HK-2 (cell line): ENCODE measurements around the gene EPB42.
"Not testable (repeated sequence)": the region's sequence is repeated elsewhere in the genome, so short reads cannot be mapped to it uniquely, and the experiment has no call there.

Experiments
- DNase-seq: peaks from one replicate; pipeline ENCODE4 v3.0.0-alpha.2; 2018; ENCODE audit not compliant: unreplicated experiment

The EPB42 gene

DNA sequence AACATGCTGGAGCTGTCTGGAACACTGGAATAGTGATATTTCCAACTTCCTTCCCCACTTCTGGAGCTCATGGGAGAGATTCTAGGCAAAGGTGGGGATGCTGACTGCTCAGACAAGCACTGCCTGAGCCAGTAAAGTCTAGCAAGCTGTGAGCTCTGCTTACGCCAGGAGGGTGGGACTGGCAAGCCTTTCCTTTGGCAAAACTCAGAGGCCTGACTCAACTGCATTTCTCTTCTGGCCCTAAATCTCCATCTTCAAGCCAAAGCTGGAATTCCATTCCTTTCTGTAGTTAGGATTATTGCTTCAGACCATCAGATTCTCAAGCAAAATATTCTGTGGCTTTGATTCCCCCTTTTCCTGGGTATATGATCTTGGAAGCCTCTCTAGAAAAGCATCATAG is 20.3 kb upstream of the EPB42 start:
- no peak for DNase-seq

DNA sequence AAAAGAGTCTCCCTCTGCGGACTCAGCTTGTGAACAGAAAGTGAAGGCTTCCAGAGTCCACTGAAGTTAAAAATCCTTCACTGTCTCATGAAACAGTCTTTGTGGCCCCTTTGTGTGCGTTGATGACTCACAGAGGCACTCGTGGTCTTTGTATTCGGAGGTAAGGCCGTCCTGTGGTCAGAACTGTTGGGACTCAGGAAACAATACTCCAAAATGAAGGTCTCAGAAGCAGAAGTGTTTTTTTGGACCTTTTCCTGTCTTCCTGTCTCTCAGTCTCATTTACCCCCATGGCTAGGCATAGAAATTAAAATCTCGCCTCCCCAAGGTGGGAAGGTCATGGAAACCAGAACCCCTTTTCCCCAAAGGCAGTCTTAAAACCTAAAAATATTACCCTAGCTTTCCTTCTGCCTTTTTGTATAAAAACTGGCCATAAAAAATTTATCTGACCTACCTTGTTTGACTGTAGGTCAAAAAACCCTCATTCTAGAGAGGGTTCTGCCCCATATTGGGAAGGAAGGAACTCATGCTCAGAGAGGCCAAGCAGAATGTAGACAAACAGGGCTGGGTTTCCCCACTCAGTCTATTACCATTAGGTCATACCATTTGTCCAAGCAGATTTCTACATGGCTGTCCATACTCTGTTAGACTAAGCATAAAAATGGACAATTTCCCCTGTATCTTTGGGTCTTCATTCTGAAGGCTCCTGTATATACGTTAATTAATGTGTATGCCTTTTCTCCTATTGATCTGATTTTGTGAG is 19.1 kb upstream of the EPB42 start:
- peak; percentile 15 for DNase-seq

DNA sequence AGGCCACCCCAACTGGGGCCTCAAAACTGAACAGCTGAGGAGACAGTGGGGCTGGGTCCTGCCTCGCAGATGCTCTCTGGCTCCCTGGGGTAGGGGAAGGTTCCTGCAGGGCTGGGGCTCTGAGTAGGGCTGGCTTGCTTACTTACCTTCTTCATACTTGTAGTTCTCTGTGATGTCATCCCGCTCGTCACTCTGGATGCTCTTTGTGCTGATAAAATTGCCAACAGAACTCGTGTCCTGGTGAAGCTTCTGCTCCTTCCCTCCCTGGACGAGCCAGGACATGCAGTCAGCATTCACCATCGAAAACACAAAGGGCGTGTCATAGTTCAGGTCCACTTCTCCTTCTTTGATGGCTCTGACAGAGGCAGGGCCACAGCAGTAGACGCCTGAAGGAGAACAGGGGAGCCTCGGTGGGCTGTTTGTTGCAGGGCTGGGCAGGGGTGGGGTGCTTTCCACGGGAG is 17.9 kb upstream of the EPB42 start:
- DNase-seq: no peak

DNA sequence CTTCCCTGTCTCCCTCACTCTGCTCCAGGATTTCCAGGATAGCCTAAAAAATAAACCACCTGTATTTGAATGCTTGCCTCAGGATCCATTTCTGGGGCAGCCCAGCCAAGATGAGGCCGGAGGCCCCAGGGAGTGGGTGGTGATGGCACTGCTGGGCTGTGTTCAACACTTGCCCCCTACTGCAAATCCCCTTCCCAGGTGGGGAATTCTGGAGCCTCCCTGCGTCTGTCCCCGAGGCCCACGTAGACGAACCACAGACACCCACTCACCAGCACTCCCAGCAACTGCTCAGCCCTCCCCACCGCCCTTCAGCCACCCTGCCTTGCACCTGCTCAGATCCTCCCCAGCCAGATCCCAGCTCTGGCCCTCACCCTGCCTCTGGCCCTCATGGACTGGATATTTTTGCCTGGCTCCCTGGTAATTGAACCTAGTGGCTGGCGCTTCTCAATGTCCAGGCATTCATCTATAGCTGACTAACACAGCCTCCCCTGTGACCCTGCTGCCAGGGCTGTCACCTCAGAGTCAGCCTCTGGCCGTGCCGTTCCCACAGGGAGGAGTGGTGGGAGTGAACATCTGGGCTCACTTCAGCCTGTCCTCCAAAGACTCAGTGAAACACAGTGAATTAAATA is 17.1 kb upstream of the EPB42 start:
- no peak for DNase-seq

DNA sequence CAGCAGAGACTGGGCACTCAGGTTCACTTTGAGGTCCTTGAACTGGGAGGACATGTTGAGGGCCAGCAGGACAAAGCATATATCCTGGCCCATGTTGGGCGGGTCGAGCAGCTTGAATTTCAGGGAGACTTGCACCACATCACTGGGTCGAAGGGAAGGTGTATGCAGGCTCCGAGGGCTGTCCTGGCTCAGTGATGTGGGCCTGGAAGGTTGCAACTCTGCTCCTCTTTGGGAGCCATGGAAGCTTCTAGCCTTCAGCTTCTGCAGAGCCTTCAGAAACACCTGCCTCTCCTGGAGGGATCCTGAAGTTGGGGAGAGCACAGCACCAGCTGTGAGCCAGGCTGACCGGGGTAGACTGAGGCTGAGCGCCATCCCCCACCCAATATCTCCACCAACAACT is 14.7 kb upstream of the EPB42 start:
- no peak for DNase-seq

DNA sequence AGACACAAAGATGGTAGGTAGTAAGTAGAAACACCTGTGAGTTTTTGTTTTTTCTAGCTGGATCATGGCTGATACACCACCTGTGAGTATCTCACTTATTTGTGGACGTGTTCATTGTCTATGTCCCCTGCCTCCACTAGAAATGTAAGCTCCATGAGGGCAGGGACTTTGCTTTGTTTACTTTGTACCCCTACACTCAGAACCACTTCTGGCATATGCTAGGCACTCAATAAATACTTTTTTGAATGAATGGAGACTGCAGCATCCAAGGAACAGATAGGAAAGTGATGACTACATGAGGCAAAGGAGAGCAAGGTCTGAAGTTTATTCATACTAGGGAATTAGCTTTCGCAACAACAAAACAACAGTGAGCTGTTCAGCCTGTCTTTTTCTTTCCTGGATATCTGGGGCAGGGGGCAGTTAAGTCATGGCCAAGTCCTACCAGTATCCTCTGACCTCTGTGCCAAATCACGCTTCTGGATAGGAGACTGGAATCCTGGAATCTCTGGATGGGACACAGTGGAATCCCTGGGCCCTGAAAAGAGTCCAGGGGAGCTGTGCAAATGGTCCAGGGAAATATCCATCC is 11.6 kb upstream of the EPB42 start:
- DNase-seq: no peak

DNA sequence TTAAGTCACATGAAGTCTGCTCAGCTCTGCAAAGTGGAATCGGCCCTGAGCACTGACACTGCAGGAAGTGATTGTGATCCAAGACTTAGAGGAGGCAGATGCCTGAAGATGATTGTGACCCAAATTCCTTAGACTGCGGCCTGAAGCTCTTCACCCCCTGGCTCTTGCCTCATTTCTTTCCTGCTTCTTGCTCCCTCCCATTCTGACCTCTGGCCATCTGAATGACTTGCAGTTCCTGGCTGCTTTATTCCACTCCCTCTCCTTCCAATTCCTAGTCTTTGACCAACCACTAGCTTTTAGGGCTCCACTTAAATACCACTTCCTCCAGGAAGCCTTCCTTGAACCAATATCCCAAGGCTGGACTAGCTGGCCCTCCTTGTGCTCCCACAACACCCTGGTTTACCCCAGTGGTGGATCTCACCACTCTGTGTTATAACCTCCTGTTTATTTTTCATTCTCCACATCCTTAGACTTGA is 9.9 kb upstream of the EPB42 start:
- DNase-seq: no peak

DNA sequence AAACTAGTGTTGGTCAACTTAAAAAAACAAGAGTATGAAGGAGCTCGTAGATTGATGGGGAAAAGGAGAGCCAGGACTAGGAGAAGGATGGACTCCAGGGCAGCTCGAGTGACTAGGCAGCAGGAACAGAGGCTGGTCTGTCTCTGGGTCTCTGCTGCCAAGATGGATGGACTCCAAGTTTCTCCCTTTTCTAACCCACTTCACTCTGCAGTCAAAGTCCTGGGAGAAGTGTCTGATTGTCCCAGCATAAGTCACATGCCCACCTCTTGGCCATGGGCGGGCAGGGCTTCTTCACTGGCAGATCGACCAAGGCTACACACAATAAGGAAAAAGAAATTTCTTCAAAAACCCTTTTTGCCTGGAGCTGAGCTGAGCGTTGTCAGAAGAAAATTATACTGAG is 9.2 kb upstream of the EPB42 start:
- DNase-seq: no peak

DNA sequence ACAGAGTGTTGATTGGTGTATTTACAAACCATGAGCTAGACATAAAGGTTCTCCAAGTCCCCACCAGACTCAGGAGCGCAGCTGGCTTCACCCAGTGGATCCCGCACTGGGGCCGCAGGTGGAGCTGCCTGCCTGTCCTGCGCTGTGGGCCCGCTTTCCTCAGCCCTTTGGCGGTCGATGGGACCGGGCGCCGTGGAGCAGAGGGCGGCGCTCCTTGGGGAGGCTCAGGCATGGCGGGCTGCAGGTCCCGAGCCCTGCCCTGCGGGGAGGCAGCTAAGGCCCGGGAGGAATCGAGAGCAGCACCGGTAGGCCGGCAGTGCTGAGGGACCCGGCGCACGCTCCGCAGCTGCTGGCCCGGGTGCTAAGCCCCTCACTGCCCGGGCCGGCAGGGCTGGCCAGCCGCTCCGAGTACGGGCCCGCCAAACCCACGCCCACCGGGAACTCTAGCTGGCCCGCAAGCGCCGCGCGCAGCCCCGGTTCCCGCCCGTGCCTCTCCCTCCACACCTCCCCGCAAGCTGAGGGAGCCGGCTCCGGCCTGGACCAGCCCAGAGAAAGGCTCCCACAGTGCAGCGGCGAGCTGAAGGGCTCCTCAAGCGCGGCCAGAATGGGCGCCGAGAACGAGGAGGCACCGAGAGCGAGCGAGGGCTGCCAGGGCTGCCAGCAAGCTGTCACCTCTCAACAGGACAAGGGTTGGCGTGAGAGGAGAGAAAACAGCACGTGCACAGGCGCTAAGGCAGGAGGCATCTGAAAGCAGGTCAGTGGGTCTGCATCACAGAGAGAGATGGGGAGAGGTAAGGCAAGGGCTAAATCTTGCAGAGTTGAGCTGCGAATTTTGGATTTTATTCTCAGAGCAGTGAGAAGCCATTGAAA is 5.9 kb upstream of the EPB42 start:
- no peak for DNase-seq

DNA sequence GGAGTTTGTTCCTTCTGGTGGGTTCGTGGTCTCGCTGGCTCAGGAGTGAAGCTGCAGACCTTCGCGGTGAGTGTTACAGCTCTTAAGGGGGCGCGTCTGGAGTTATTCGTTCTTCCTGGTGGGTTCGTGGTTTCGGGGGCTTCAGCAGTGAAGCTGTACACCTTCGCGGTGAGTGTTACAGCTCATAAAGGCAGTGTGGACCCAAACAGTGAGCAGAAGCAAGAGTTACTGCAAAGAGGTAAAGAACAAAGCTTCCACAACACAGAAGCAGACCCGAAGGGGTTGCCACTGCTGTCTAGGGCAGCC is 5.1 kb upstream of the EPB42 start:
- DNase-seq: not testable (repeated sequence)

DNA sequence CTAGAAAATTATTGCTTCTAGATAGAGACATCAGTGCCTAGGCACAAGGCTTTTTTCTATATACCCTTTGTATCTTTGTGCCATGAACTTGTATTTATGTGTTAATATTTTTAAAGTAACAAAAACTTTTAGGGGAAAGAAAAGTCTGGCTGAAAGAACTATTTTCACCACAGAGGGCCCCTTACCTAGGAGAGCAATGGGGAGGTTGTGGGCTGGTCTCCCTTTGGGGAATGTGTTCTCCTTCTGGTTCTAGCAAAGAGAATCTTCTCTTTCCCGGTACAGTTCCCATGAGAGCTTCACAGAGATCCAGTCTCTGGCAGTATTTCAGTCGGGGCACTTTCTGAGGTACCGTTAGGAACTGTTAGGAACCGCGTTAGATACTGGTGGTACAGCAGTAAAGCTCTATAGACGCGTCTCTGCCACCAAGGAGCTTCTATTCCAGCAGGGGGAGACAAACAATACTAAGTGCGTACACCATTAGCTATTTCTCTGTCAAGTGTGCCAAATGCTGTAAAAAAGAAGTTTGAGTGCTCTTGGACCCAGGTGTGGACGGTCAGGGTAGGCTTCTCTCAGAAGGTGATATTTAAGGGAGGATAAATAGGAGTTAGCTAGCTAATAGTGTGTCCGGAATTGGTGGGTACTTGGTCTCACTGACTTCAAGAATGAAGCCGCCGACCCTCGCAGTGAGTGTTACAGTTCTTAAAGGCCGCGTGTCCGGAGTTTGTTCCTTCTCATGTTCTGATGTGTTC is 4.6 kb upstream of the EPB42 start:
- DNase-seq: peak; percentile 28

DNA sequence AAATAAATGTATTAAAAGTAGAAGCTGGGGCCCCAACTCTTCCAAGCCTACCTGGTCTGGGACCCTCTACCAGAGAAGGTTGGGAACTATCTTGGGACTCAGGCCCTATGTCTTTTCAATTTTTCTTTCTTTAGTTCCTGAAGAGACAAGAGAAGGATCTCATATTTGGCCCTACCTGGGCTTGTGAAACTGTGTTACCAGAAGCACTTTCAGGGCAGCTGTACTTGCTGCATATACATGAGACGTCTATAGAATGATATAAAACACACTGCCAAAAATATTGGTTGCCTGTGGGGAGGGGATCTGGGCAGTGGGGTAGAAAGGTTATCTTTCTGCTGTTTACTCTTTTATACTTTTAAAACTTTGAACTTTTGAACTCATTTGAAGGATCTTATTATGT is 604 bp upstream of the EPB42 start:
- no peak for DNase-seq

DNA sequence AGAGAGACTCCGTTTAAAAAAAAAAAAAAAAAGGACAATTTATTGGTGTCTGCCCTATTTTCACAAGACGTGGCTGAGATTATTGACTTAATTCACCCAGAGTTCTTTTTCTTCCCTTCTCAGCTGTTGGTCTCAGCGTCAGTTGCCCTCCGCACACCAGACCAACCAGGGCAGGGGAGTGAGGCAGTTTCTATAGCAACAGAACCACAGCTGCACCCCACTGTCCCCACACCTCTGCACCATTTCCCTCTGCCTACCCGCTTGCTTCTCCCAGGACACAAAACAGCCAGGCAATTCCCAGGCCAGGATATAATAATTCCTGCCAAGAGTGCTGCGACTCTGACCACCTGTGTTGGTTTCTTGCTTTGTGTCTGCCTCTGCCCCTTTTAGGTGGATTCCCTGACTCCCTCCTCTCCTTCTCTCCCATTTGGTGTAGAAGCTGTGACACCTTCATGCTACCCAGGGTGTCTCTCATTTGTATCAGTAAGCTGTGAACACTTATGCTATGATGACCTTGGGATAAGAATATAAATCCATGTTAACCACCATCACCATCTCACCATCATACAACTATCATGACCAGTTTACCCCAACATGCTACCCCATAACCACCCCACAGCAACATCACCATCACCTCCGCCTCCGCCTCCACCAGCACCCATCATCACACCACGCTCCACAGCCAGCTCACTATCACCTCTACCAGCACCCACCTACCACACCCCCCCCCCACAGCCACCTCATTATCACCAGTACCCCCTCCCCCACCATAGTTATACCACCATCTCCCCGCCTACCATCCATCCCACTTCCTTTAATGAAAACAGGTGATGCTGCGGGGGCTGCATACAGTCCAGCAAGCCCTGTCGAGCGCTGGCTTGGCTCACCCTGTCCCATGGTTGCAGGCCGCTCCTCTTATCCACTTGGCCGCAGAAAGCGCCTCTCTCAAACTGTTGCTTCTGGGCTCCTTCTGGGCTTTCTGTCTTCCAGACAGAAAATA is 589 bp downstream of the EPB42 start:
- no peak for DNase-seq

DNA sequence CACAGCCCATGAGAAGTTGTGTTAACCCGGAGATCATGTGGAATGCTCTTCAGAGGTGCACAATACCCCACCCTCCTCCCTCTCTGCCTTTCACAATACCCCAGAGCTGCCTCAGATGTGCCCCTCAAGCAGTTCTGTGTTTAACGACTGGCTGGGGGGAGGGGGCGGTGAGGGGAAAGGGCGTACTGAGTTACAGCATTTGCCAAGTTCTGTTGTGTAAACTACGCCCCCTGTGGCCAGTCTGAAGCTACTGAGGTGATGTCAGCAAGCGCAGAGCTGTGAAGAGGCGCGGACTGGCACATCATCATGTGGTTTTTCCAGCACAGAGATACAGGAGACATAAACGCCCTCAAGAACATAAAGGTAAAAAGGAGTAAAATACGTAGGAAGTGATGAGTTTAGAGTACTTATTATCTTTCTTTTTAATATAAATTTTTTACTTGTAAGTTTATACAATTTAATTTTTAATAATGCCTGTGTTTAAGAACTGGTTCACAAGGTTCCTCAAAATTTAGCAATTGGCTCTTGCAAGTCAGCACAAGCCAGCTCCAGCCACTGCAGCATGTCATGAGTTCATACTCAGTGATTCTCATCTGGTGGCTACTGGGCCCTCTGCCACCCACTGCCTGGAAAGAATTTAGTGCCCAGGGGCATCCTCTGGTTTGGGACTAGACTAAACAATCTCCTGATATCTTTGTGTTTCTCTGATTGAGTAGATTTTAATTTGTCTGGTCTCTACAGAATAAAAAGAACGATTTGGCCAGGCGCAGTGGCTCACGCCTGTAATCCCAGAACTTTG is 1.7 kb downstream of the EPB42 start:
- no peak for DNase-seq

DNA sequence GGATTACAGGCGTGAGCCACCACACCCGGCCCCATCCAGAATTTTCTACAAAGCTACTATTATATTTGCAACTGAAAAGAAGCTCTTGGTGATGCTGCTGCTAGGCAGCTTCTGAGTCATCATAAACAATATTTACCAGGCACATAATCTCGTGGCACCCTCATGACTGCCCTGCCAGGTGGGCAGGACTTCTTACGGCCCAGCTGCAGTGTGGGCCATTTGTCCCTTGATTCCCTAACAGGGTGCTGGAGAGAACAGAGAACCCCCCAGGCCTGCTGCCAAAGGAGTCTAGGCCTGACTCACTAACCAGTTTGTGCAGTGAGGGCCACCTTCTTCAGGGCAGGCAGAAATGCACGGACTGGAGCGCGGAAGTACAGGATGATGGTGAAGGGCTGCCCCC is 4.9 kb downstream of the EPB42 start:
- DNase-seq: no peak

DNA sequence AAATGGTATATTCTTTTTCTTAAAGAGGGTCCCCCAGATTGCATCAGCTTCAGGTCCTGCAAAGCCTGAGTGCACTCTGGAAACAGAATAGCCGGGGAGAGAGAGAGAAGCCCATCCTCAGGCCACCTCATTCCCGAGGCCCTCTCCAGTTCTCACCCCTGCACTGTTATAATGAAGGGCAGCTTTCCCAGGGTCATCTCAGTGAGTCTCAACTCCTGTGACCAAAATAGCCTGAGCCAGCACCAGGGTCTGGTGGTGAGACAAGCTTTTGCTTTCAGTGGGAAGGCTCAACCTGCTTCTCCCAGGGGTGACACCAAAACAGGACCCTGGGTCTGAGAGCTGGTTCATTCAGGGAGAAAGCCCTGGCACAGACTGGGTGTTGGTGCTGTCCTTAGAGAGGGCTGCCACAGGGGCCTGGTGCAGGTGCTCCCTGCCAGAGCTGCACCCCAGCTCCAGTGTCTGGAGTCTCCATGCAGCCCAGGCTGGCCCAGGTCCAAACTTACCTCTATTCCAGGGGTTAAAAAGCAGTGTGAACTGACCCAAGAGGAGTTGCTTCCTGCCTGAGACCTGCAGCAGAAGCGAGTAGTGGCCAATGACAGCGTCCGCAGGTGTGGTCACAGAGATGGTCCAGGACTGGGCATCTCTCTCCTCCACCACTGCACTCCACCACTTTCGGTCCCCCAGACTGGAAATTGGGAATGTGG is 6.1 kb downstream of the EPB42 start:
- DNase-seq: no peak

DNA sequence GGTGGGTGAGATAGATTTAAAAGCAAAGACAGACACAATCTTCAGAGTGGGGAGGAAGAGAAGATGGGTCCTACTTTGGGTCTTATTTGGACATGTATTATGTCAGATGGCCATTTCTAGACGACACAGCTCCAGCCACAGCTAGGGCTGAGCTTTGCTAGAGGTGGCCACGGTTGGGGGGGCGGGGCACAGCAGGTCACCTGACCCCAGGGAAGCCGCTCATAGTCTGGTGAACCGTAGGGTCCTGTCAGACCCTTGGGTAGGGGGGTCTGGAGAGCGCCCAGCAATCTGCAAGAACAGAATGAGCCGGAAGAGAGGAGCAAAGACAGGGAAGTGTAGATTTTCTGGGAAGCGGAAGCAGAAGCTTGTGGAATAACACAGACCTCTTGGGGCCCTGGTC is 6.6 kb downstream of the EPB42 start:
- no peak for DNase-seq

DNA sequence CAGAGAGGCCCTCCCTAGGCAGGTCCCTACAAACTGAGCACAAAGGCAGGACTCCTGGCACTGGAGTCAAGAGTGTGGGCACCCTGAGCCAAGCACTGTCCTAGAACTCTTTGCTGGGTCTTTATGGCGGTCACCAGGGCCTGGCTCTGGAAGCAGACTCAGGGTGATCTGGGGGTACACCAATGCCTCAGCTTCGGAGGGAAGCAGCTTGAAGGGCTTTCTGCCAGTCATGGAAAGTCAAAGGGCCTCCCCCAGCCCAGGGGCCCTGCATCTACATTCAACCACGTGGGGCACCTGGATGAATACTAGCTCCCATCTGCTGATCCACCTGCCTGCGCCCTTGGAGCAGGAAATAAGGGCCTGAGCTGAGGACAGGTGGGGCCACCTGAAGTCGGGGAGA is 7.4 kb downstream of the EPB42 start:
- no peak for DNase-seq

DNA sequence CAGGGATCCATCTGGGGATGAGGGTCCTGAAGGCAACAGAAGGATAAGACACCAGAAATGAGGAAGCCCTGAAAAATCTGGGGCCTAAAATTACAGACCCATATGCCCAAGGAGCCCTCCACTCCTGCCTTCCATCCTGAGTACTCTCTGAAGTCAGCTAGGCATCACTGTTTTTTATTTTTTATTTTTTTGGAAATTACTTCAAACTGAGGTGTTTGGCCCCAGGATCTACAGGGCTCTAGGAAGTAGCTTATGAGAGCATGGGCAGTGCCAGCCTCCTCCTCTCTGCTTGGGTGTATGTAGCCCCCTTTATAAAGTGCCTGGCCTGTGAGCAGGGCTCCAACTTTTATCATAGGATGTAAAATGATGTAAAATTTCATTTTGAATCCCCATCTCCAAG is 7.9 kb downstream of the EPB42 start:
- no peak for DNase-seq
